ENCODE results near the gene LRRC75A.

GRCh38 chr17:16415031-16415924, 76.7 kb downstream of the LRRC75A start, which contains the start of gene TRPV2:
- TF ChIP-seq POLR2A (IDR thresholded peaks at IDR 0.05) (no peak), POLR2AphosphoS5 (IDR thresholded peaks at IDR 0.05) (no peak)
- TF ChIP-seq, protein P1, sequence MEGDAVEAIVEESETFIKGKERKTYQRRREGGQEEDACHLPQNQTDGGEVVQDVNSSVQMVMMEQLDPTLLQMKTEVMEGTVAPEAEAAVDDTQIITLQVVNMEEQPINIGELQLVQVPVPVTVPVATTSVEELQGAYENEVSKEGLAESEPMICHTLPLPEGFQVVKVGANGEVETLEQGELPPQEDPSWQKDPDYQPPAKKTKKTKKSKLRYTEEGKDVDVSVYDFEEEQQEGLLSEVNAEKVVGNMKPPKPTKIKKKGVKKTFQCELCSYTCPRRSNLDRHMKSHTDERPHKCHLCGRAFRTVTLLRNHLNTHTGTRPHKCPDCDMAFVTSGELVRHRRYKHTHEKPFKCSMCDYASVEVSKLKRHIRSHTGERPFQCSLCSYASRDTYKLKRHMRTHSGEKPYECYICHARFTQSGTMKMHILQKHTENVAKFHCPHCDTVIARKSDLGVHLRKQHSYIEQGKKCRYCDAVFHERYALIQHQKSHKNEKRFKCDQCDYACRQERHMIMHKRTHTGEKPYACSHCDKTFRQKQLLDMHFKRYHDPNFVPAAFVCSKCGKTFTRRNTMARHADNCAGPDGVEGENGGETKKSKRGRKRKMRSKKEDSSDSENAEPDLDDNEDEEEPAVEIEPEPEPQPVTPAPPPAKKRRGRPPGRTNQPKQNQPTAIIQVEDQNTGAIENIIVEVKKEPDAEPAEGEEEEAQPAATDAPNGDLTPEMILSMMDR (IDR thresholded peaks at IDR 0.05): no peak
